Colonic mucosa (tissue), 4 donors: Measurements from ENCODE around the gene STK38L. TPM values are rescaled to one million over a fixed set of nuclear protein-coding genes. Genes with fewer than 3 reads are reported as not detected.

ENCODE experiments used
- DNase-seq: peaks from one replicate; pipeline ENCODE4 v3.0.0-alpha.2; 2020
- H3K27ac ChIP-seq: fragments of 200-600 bp; one replicate; pipeline ENCODE4 v1.8.0; 2021
- H3K27me3 ChIP-seq: fragments of 200-600 bp; one replicate; pipeline ENCODE4 v1.8.0; 2021
- H3K36me3 ChIP-seq: fragments of 200-600 bp; one replicate; pipeline ENCODE4 v1.8.0; 2021
- H3K4me1 ChIP-seq: fragments of 200-600 bp; one replicate; pipeline ENCODE4 v1.8.0; 2021; ENCODE audit warnings: mild to moderate bottlenecking
- H3K4me3 ChIP-seq: fragments of 200-600 bp; one replicate; pipeline ENCODE4 v1.8.0; 2021
- H3K9ac ChIP-seq, 2 donors: one replicate each; pipeline ENCODE4 v1.7.0; 2013; ENCODE audit warnings: control low read depth in 2 of 2, low read depth in 2 of 2, low read length in 2 of 2
- H3K9me3 ChIP-seq: fragments of 200-600 bp; one replicate; pipeline ENCODE4 v1.8.0; 2021
- CTCF ChIP-seq: fragments of 200-600 bp; IDR thresholded peaks from one replicate; pipeline ENCODE4 v1.8.0; 2022; ENCODE audit warnings: antibody characterized with exemption, mild to moderate bottlenecking
- intact Hi-C: fragments of 100-400 bp; cut with DNase I; formaldehyde crosslinking; loops from one replicate; pipeline ENCODE4 v1.14.1; 2022
- total RNA-seq, 2 donors: library from RNA; stranded (reverse); fragmentation: NEBNext Ultra II Directional in 1 of 2; extraction: Animal tissue kit (Norgen Biotek cat#: 25700) in 1 of 2; gene quantifications; one replicate each; pipeline ENCODE4 v1.2.1, GENCODE V29; 2021
- donor health status: healthy.
- donor health status: DM: no; HTN: no; CAD: no.
- donor health status: DM: no; HTN: no; CAD: no.

STK38L gene
- total RNA-seq, 2 donors from 2014 or later = 41.9 to 76.6 TPM

GRCh38 chr12:27359578-27360340 lies 115.7 kb downstream of the STK38L start:
- Histone ChIP-seq H3K9ac (no peak overlapping the region), H3K9me3 (no peaks in the 10 kb centered on the region), H3K27ac (no peak overlapping the region), H3K36me3 (no peaks in the 10 kb centered on the region), H3K27me3 (no peaks in the 10 kb centered on the region), H3K4me3 (no peak overlapping the region), H3K4me1 (no peaks in the 10 kb centered on the region)
- TF ChIP-seq CTCF = no peak
- intact Hi-C loops = no loop called here
- peak; percentile 37 for DNase-seq

GRCh38 chr12:27361372-27361771 lies 117.3 kb downstream of the STK38L start:
- Histone ChIP-seq H3K27ac (no peak overlapping the region), H3K4me3 (no peak overlapping the region), H3K36me3 (no peaks in the 10 kb centered on the region), H3K9me3 (no peaks in the 10 kb centered on the region), H3K9ac (no peak overlapping the region), H3K4me1 (no peaks in the 10 kb centered on the region), H3K27me3 (no peaks in the 10 kb centered on the region)
- intact Hi-C loops = no loop called here
- no peak for DNase-seq
- TF ChIP-seq CTCF = no peak

- DNase-seq = no peak
- no peak overlapping the region for H3K27ac ChIP-seq
- H3K9me3 ChIP-seq = no peaks in the 10 kb centered on the region
- intact Hi-C loops = no loop called here
- no peak overlapping the region for H3K4me3 ChIP-seq
- H3K9ac ChIP-seq = no peak overlapping the region
- H3K27me3 ChIP-seq = no peaks in the 10 kb centered on the region
- TF ChIP-seq CTCF = no peak
- H3K36me3 ChIP-seq = no peaks in the 10 kb centered on the region
- H3K4me1 ChIP-seq = no peaks in the 10 kb centered on the region
Observed at GRCh38 chr12:27366621-27367020, 122.5 kb downstream of the STK38L start.

- Histone ChIP-seq H3K9me3 (no peaks in the 10 kb centered on the region), H3K36me3 (no peaks in the 10 kb centered on the region), H3K4me1 (no peaks in the 10 kb centered on the region), H3K4me3 (no peak overlapping the region), H3K27ac (no peak overlapping the region), H3K27me3 (no peaks in the 10 kb centered on the region), H3K9ac (no peak overlapping the region)
- TF ChIP-seq CTCF = no peak
- intact Hi-C loops = no loop called here
- no peak for DNase-seq
Observed at GRCh38 chr12:27367078-27367477, 123.0 kb downstream of the STK38L start.

Other genes with a start within 250 kb of the STK38L start
- 10 to 100 TPM; 50.0 to 59.1 TPM for gene TM7SF3, start 229.9 kb upstream of the STK38L start, total RNA-seq
- gene MED21, start 221.7 kb upstream of the STK38L start, total RNA-seq = 10 to 100 TPM; 44.5 to 45.1 TPM
- not detected for gene C12orf71, start 161.7 kb upstream of the STK38L start, total RNA-seq
- 10 to 100 TPM in 1 of 2 donors, 1 to 10 TPM in 1; 7.0 to 14.9 TPM for gene BMAL2, start 88.5 kb downstream of the STK38L start, total RNA-seq
- gene SMCO2, start 202.4 kb downstream of the STK38L start, total RNA-seq = under 1 TPM in 1 of 2 donors, not detected in 1; 0.21 TPM